PFSK-1 (cell line): ENCODE data around the gene NXPH1.

Experiments used
- POLR2AphosphoS5 ChIP-seq: IDR thresholded peaks from 2 replicates; pipeline ENCODE4 v1.6.1; 2012; ENCODE audit warnings: low read depth, mild to moderate bottlenecking, control low read depth, low read length, moderate library complexity
- REST ChIP-seq, 2 experiments: IDR thresholded peaks; 2 replicates each; pipeline versions ENCODE4 v1.6.1 to v1.8.0; 2011 to 2012; ENCODE audit warnings: low read depth in 2 of 2, low read length in 2 of 2, control low read depth in 1 of 2, inconsistent platforms in 1 of 2, mild to moderate bottlenecking in 1 of 2, moderate library complexity in 1 of 2; ENCODE audit not compliant: insufficient read depth in 1 of 2
- SIN3A ChIP-seq: IDR thresholded peaks from 2 replicates; pipeline ENCODE4 v1.6.1; 2012; ENCODE audit warnings: mild to moderate bottlenecking, low read length, moderate library complexity, borderline replicate concordance; ENCODE audit not compliant: insufficient read depth
- TAF1 ChIP-seq: IDR thresholded peaks from 2 replicates; pipeline ENCODE4 v1.6.1; 2012; ENCODE audit warnings: low read length, control low read depth, borderline replicate concordance; ENCODE audit not compliant: insufficient read depth

DNA sequence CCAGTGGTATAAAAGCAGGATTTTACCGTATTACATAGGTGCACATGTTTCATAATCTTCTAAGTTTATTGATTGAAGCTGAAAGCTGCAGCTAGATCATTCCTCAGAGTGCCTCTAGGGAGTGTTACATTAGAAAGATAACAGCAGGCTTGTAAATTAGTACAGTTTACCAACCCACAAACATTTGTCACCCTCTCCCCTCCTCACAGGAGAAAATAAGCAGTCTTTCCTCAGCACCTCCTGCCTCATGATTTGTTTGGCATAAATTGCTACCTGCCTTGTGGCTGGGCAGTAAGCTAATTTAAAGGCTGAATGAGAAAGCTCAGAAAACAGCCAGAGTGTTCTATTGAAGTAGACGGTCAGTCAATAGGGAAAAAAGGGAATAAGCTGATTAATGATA lies 74.2 kb downstream of the NXPH1 start:
- no peak for TF ChIP-seq POLR2AphosphoS5
- no peak for TF ChIP-seq SIN3A
- TF ChIP-seq REST (IDR thresholded peaks at IDR 0.05; ENCODE audit: insufficient read depth in 1 of 2, low read depth in 2 of 2, low read length in 2 of 2) = no peak
- no peak for TF ChIP-seq TAF1
